Endothelial cell of umbilical vein (primary cell): ENCODE data around the gene NPPA. TPM values are rescaled to one million over a fixed set of nuclear protein-coding genes. Genes with fewer than 3 reads are reported as not detected.

Experiments
- BruUV-seq: library from RNA; stranded (reverse); fragments of 400-500 nt; replicated peaks from 2 replicates; lab custom pipeline; 2021; lab: Mats Ljungman, UMichigan
- CTCF ChIA-PET: fragments of 300-600, 350-600 bp; sonication (Branson Sonifier 250); formaldehyde crosslinking; loops from one replicate; lab custom pipeline; 2021; ENCODE audit warnings: antibody characterized with exemption, inconsistent platforms; lab: Charles Lee
- POLR2A ChIA-PET: fragments of 300-600, 350-600 bp; sonication (Branson Sonifier 250); formaldehyde crosslinking; loops from one replicate; lab custom pipeline; 2021; ENCODE audit warnings: antibody characterized with exemption, inconsistent platforms; lab: Charles Lee
- DNase-seq: peaks from one replicate; pipeline ENCODE4 v3.0.0-alpha.2; 2011; ENCODE audit warnings: low read depth, low spot score
- FAIRE-seq: peaks from 2 replicates; lab custom pipeline; 2011; peaks lifted over from hg19 to GRCh38; lab: Jason Lieb, UNC
- H2AFZ ChIP-seq: 2 replicates; pipeline ENCODE4 v1.6.0; 2012; ENCODE audit warnings: low read depth, low read length, control low read depth, inconsistent platforms
- H3K27ac ChIP-seq: 2 replicates; pipeline ENCODE4 v1.5.1; 2011; ENCODE audit warnings: low read depth, mild to moderate bottlenecking, control low read depth, low read length, moderate library complexity; ENCODE audit not compliant: insufficient read depth
- H3K27me3 ChIP-seq, 2 experiments: 2 replicates each; pipeline versions ENCODE4 v1.6.0 to v1.6.1; 2011; ENCODE audit warnings: low read length in 2 of 2, mixed read lengths in 1 of 2; ENCODE audit not compliant: control insufficient read depth in 2 of 2, insufficient read depth in 2 of 2
- H3K36me3 ChIP-seq, 2 experiments: 2 replicates in 1 of 2; 3 replicates in 1 of 2; pipeline ENCODE4 v1.5.1; 2011; ENCODE audit warnings: low read length in 2 of 2, mild to moderate bottlenecking in 1 of 2, moderate library complexity in 1 of 2; ENCODE audit not compliant: control insufficient read depth in 2 of 2, insufficient read depth in 2 of 2; ENCODE audit errors: extremely low read depth in 1 of 2
- H3K4me1 ChIP-seq: 3 replicates; pipeline ENCODE4 v1.5.1; 2011; ENCODE audit warnings: mild to moderate bottlenecking, low read length; ENCODE audit not compliant: control insufficient read depth, insufficient read depth; ENCODE audit errors: extremely low read depth
- H3K4me2 ChIP-seq: 2 replicates; pipeline ENCODE4 v1.6.1; 2011; ENCODE audit warnings: low read length, control low read depth, mixed read lengths; ENCODE audit not compliant: insufficient read depth
- H3K4me3 ChIP-seq, 3 experiments: fragments of 200-600 bp in 1 of 3; sonication (generic), shearing (Covaris generic) in 1 of 3; replicated peaks in 1 of 3; 2 replicates each; pipeline ENCODE4 v1.5.1; 2011 to 2016; ENCODE audit warnings: control low read depth in 3 of 3, low read length in 3 of 3, mild to moderate bottlenecking in 2 of 3, inconsistent platforms in 1 of 3, low read depth in 1 of 3, moderate library complexity in 1 of 3; ENCODE audit not compliant: insufficient read depth in 1 of 3
- H3K79me2 ChIP-seq: 2 replicates; pipeline ENCODE4 v1.6.0; 2012; ENCODE audit warnings: low read length, inconsistent platforms; ENCODE audit not compliant: control insufficient read depth, insufficient read depth
- H3K9ac ChIP-seq: replicated peaks from 2 replicates; pipeline ENCODE3; 2011; ENCODE audit warnings: low read length, control low read depth; ENCODE audit not compliant: insufficient read depth; ENCODE audit errors: extremely low read depth
- H3K9me1 ChIP-seq: replicated peaks from 3 replicates; pipeline ENCODE4 v1.6.0; 2011; ENCODE audit warnings: mild to moderate bottlenecking, low read length; ENCODE audit not compliant: control insufficient read depth, insufficient read depth; ENCODE audit errors: extremely low read depth
- H3K9me3 ChIP-seq: replicated peaks from 2 replicates; pipeline ENCODE4 v1.5.1; 2012; ENCODE audit warnings: low read length, inconsistent platforms; ENCODE audit not compliant: control insufficient read depth, insufficient read depth
- H4K20me1 ChIP-seq: replicated peaks from 2 replicates; pipeline ENCODE3; 2011; ENCODE audit warnings: mild to moderate bottlenecking, low read length; ENCODE audit not compliant: control insufficient read depth, insufficient read depth; ENCODE audit errors: extremely low read depth
- EZH2 ChIP-seq: IDR thresholded peaks from 2 replicates; pipeline ENCODE4 v1.6.1; 2012; ENCODE audit warnings: borderline replicate concordance, low read depth, mild to moderate bottlenecking, moderate library complexity, low read length, inconsistent platforms; ENCODE audit not compliant: severe bottlenecking
- FOS ChIP-seq: IDR thresholded peaks from 2 replicates; pipeline ENCODE4 v1.6.1; 2011; ENCODE audit warnings: mild to moderate bottlenecking, low read length, moderate library complexity, borderline replicate concordance; ENCODE audit not compliant: insufficient read depth
- GATA2 ChIP-seq: IDR thresholded peaks from 2 replicates; pipeline ENCODE4 v1.7.0; 2011; ENCODE audit warnings: low read depth, mild to moderate bottlenecking, moderate library complexity, mixed read lengths, low read length; ENCODE audit not compliant: insufficient read length, insufficient read depth
- JUN ChIP-seq: IDR thresholded peaks from 2 replicates; pipeline ENCODE4 v1.6.1; 2011; ENCODE audit warnings: borderline replicate concordance, low read depth; ENCODE audit not compliant: insufficient read length, insufficient read depth
- MYC ChIP-seq: IDR thresholded peaks from one replicate; pipeline ENCODE4 v1.6.1; 2011; ENCODE audit warnings: mild to moderate bottlenecking, low read depth, low read length
- POLR2A ChIP-seq: IDR thresholded peaks from 2 replicates; pipeline ENCODE4 v1.6.1; 2012; ENCODE audit warnings: low read depth, mild to moderate bottlenecking, control low read depth, low read length
- POLR2AphosphoS5 ChIP-seq: IDR thresholded peaks from 2 replicates; pipeline ENCODE4 v1.6.1; 2012; ENCODE audit warnings: low read depth, mild to moderate bottlenecking, control low read depth, low read length, moderate library complexity; ENCODE audit not compliant: insufficient read depth
- dilution Hi-C: fragments of 300-500 bp; cut with MboI; formaldehyde crosslinking; loops from one replicate; pipeline ENCODE4 v1.15.0; 2019; ENCODE audit warnings: low sequenced_read_pairs; ENCODE audit not compliant: extremely low pct_ligation_motif_present
- intact Hi-C: fragments of 100-400 bp; cut with micrococcal nuclease; formaldehyde crosslinking; loops from one replicate; pipeline ENCODE4 v1.10.0; 2022
- polyA plus RNA-seq, 4 experiments: library from polyadenylated mRNA; depleted of rRNA in 3 of 4; stranded (reverse) in 3 of 4; unstranded in 1 of 4; fragments of >200 nt; gene quantifications; 2 replicates each; pipeline versions ENCODE4 v1.2.1 to v1.2.3, GENCODE V29; 2011 to 2012; ENCODE audit warnings: missing spikeins in 1 of 4
- total RNA-seq: library from RNA; stranded (reverse); gene quantifications from 2 replicates; pipeline ENCODE4 v1.2.3, GENCODE V29; 2021
- TF ChIP-seq, protein P1 (sequence below): IDR thresholded peaks from 2 replicates; pipeline ENCODE4 v1.6.1; 2011; ENCODE audit not compliant: insufficient read depth, insufficient read length
- TF ChIP-seq, protein P2 (sequence below), 2 donors: IDR thresholded peaks; 1 replicate in 1 of 2; 2 replicates in 1 of 2; pipeline ENCODE4 v1.5.1; 2011; ENCODE audit warnings: low read length in 2 of 2, mild to moderate bottlenecking in 2 of 2, moderate library complexity in 2 of 2, control low read depth in 1 of 2, inconsistent platforms in 1 of 2, low read depth in 1 of 2; ENCODE audit not compliant: insufficient read depth in 1 of 2; ENCODE audit errors: extremely low read depth in 1 of 2

NPPA gene
- total and polyA plus RNA-seq, 2 donors (not counting 3 experiments of a cell fraction or from before 2014, with no cell fraction given), result not detected

DNA sequence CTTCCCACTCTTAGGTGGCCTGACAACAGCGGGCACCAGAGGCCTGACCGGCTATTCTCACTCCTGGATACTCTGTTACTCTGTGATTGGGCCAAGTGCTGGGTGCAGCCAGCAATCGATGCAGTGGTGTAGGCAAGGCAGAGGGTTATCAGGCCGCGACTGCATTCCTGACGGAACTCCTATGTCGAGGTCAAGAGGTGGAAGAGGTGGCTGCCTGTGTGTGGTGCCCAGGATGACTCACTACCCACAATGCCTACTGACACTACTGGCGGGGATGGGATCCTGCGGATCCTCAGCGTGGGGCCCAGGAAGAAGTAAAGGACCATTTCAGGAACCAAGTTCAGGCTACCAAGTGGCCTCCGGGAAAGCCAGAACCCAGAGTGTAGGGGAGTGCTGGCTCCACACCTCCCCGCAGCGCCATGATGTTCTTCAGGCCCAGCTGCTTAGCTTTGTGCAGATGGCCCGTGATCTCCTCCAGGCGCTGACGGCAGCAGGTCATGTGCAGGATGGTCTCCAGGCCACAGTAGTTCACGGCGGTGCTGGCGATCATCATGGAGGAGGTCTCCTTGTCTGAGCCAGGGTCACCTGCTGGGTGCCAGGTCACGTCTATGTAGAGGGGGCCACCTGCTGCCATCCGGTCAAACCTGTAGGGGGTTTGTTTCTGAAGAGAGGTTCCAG is 46.7 kb downstream of the NPPA start:
- Histone ChIP-seq H3K4me2 (no peak overlapping the region), H3K9ac (no peak overlapping the region), H3K79me2 (peaks cover 3% of the 10 kb centered on the region), H3K4me1 (peaks cover 55% of the 10 kb centered on the region), H3K27ac (no peak overlapping the region), H3K4me3 (no peak overlapping the region), H4K20me1 (no peaks in the 10 kb centered on the region), H3K9me1 (no peaks in the 10 kb centered on the region), H2AFZ (no peak overlapping the region), H3K9me3 (no peaks in the 10 kb centered on the region), H3K27me3 (no peaks in the 10 kb centered on the region), H3K36me3 (peaks cover 2 to 16% of the 10 kb centered on the region in 2 experiments)
- DNase-seq (no peak), FAIRE-seq (no peak)
- TF ChIP-seq, protein P1, sequence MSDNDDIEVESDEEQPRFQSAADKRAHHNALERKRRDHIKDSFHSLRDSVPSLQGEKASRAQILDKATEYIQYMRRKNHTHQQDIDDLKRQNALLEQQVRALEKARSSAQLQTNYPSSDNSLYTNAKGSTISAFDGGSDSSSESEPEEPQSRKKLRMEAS, result no peak
- TF ChIP-seq FOS (no peak), GATA2 (no peak), POLR2A (no peak), JUN (no peak), EZH2 (no peak), POLR2AphosphoS5 (no peak), MYC (no peak)
- TF ChIP-seq, protein P2, sequence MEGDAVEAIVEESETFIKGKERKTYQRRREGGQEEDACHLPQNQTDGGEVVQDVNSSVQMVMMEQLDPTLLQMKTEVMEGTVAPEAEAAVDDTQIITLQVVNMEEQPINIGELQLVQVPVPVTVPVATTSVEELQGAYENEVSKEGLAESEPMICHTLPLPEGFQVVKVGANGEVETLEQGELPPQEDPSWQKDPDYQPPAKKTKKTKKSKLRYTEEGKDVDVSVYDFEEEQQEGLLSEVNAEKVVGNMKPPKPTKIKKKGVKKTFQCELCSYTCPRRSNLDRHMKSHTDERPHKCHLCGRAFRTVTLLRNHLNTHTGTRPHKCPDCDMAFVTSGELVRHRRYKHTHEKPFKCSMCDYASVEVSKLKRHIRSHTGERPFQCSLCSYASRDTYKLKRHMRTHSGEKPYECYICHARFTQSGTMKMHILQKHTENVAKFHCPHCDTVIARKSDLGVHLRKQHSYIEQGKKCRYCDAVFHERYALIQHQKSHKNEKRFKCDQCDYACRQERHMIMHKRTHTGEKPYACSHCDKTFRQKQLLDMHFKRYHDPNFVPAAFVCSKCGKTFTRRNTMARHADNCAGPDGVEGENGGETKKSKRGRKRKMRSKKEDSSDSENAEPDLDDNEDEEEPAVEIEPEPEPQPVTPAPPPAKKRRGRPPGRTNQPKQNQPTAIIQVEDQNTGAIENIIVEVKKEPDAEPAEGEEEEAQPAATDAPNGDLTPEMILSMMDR (IDR thresholded peaks at IDR 0.05; ENCODE audit: extremely low read depth in 1 of 2, insufficient read depth in 1 of 2, low read depth in 1 of 2, low read length in 2 of 2), result no peak
- intact Hi-C loops (loop anchor here (10.0 kb wide), 1 partner anchor 526 kb away; the partner anchor contains the start of gene UBIAD1), dilution Hi-C loops (no loop called here)
- CTCF ChIA-PET, result no interaction called here
- no TSS peak for BruUV-seq
- POLR2A ChIA-PET, result interaction anchor here (0.7 kb wide), 1 partner anchor 75 kb away, joined by 9 read pairs; no protein-coding TSS in a partner anchor
